Endothelial cell (in vitro differentiated cells): ENCODE results near the gene LUZP2. TPM values are rescaled to one million over a fixed set of nuclear protein-coding genes. Genes with fewer than 3 reads are reported as not detected.

ENCODE experiments used
- DNase-seq: peaks from one replicate; pipeline ENCODE4 v3.0.0; 2021; ENCODE audit warnings: low spot score
- H3K27ac Mint-ChIP-seq: one replicate; pipeline ENCODE4 v1.8.0; 2021; ENCODE audit warnings: mixed read lengths, inconsistent platforms; ENCODE audit not compliant: unreplicated experiment
- H3K27me3 Mint-ChIP-seq: one replicate; pipeline ENCODE4 v1.8.0; 2021; ENCODE audit warnings: mild to moderate bottlenecking, moderate library complexity, mixed read lengths, inconsistent platforms; ENCODE audit not compliant: unreplicated experiment
- H3K36me3 Mint-ChIP-seq: one replicate; pipeline ENCODE4 v1.8.0; 2021; ENCODE audit warnings: mild to moderate bottlenecking, low read depth, mixed read lengths, inconsistent platforms; ENCODE audit not compliant: unreplicated experiment
- H3K4me1 Mint-ChIP-seq: one replicate; pipeline ENCODE4 v1.8.0; 2021; ENCODE audit warnings: mild to moderate bottlenecking, mixed read lengths, inconsistent platforms; ENCODE audit not compliant: unreplicated experiment
- H3K4me3 Mint-ChIP-seq: one replicate; pipeline ENCODE4 v1.8.0; 2021; ENCODE audit warnings: mild to moderate bottlenecking, mixed read lengths, inconsistent platforms; ENCODE audit not compliant: unreplicated experiment
- H3K9me3 Mint-ChIP-seq: one replicate; pipeline ENCODE4 v1.8.0; 2021; ENCODE audit warnings: mixed read lengths, inconsistent platforms; ENCODE audit not compliant: unreplicated experiment
- CTCF ChIP-seq: fragments of 200-600 bp; sonication (generic); IDR thresholded peaks from one replicate; pipeline ENCODE4 v1.5.0; 2021; ENCODE audit warnings: antibody characterized with exemption; ENCODE audit not compliant: unreplicated experiment
- total RNA-seq: library from RNA; stranded (reverse); fragmentation: NEBNext Ultra II Directional; extraction: Animal tissue kit (Norgen Biotek cat#: 25700); gene quantifications from one replicate; pipeline ENCODE4 v1.2.1, GENCODE V29; 2021; ENCODE audit not compliant: unreplicated experiment

Gene LUZP2
- total RNA-seq, 1 donor from 2014 or later = 0.10 TPM

GRCh38 chr11:24556693-24557092 is 59.8 kb downstream of the LUZP2 start:
- H3K4me3 Mint-ChIP-seq = no peak overlapping the region

GRCh38 chr11:24559315-24559714 is 62.5 kb downstream of the LUZP2 start:
- no peak for TF ChIP-seq CTCF
- Mint-ChIP-seq H3K4me3 (no peak overlapping the region), H3K27ac (no peak overlapping the region), H3K9me3 (no peaks in the 10 kb centered on the region), H3K27me3 (no peaks in the 10 kb centered on the region), H3K36me3 (no peaks in the 10 kb centered on the region), H3K4me1 (no peaks in the 10 kb centered on the region)
- no peak for DNase-seq

More at GRCh38 chr11:24556693-24557092, 59.8 kb downstream of the LUZP2 start:
- Mint-ChIP-seq H3K4me1 (no peaks in the 10 kb centered on the region), H3K36me3 (no peaks in the 10 kb centered on the region), H3K9me3 (no peaks in the 10 kb centered on the region), H3K27me3 (no peaks in the 10 kb centered on the region), H3K27ac (no peak overlapping the region)
- no peak for DNase-seq
- TF ChIP-seq CTCF = no peak

GRCh38 chr11:24560324-24560723 is 63.5 kb downstream of the LUZP2 start:
- no peak for DNase-seq
- H3K9me3 Mint-ChIP-seq = no peaks in the 10 kb centered on the region
- H3K27ac Mint-ChIP-seq = no peak overlapping the region
- H3K27me3 Mint-ChIP-seq = no peaks in the 10 kb centered on the region
- no peak for TF ChIP-seq CTCF
- H3K4me3 Mint-ChIP-seq = no peak overlapping the region
- no peaks in the 10 kb centered on the region for H3K4me1 Mint-ChIP-seq
- H3K36me3 Mint-ChIP-seq = no peaks in the 10 kb centered on the region

GRCh38 chr11:24567380-24567779 is 70.5 kb downstream of the LUZP2 start:
- no peaks in the 10 kb centered on the region for H3K27me3 Mint-ChIP-seq
- no peak overlapping the region for H3K27ac Mint-ChIP-seq
- no peak for TF ChIP-seq CTCF
- peaks cover 2% of the 10 kb centered on the region for H3K4me1 Mint-ChIP-seq
- no peaks in the 10 kb centered on the region for H3K36me3 Mint-ChIP-seq
- no peak overlapping the region for H3K4me3 Mint-ChIP-seq
- no peak for DNase-seq
- H3K9me3 Mint-ChIP-seq = no peaks in the 10 kb centered on the region

- Mint-ChIP-seq H3K4me1 (peaks cover under 1% of the 10 kb centered on the region), H3K27me3 (no peaks in the 10 kb centered on the region), H3K4me3 (no peak overlapping the region), H3K36me3 (no peaks in the 10 kb centered on the region), H3K9me3 (no peaks in the 10 kb centered on the region), H3K27ac (no peak overlapping the region)
- TF ChIP-seq CTCF = no peak
- DNase-seq = no peak
These were observed 75.5 kb downstream of the LUZP2 start for GRCh38 chr11:24572376-24572775.
